Activated CD4-positive, alpha-beta memory T cell treated with anti-CD3 and anti-CD28 coated beads, Interleukin-2, amount 10 ng/mL, durations not matched to agents 7 days and 5 days (primary cell): ENCODE results near the gene FPGS. TPM values are rescaled to one million over a fixed set of nuclear protein-coding genes. Genes with fewer than 3 reads are reported as not detected.

ENCODE experiments used
- total RNA-seq, 2 experiments: library from RNA; stranded (reverse); gene quantifications; one replicate each; pipeline ENCODE4 v1.2.3, GENCODE V29; 2021

FPGS gene
- total RNA-seq, 2 experiments from 2014 or later: 65.6 to 65.8 TPM

Other genes with a start within 250 kb of the FPGS start
- 10 to 100 TPM; 23.2 to 23.4 TPM for gene STXBP1, start 190.6 kb upstream of the FPGS start, total RNA-seq
- gene CFAP157, start 95.9 kb upstream of the FPGS start, total RNA-seq: not detected
- gene PTRH1, start 87.2 kb upstream of the FPGS start, total RNA-seq: 10 to 100 TPM; 10.5 to 12.0 TPM
- 1 to 10 TPM; 5.0 to 5.2 TPM for gene TTC16, start 86.8 kb upstream of the FPGS start, total RNA-seq
- gene TOR2A, start 67.6 kb upstream of the FPGS start, total RNA-seq: 10 to 100 TPM; 20.6 to 23.3 TPM
- 10 to 100 TPM; 80.8 to 81.9 TPM for gene SH2D3C, start 24.2 kb upstream of the FPGS start, total RNA-seq
- 100 to 1,000 TPM; 112 to 115 TPM for gene CDK9, start 16.8 kb upstream of the FPGS start, total RNA-seq
- gene ENG, start 51.8 kb downstream of the FPGS start, total RNA-seq: 10 to 100 TPM; 13.1 to 14.1 TPM
- gene AK1, start 74.8 kb downstream of the FPGS start, total RNA-seq: 10 to 100 TPM; 80.9 to 81.9 TPM
- gene ST6GALNAC6, start 96.7 kb downstream of the FPGS start, total RNA-seq: 100 to 1,000 TPM; 141 to 146 TPM
- gene ST6GALNAC4, start 114.2 kb downstream of the FPGS start, total RNA-seq: 10 to 100 TPM; 19.4 to 21.5 TPM
- 1 to 10 TPM; 1.5 to 1.9 TPM for gene PIP5KL1, start 127.9 kb downstream of the FPGS start, total RNA-seq
- 10 to 100 TPM; 48.2 TPM for gene DPM2, start 135.0 kb downstream of the FPGS start, total RNA-seq
- gene EEIG1, start 178.1 kb downstream of the FPGS start, total RNA-seq: 100 to 1,000 TPM; 212 to 218 TPM